Gastrocnemius medialis (tissue), 4 donors: ENCODE results near the gene INPP5A.

Experiments used
- POLR2A ChIP-seq, 2 donors: fragments of 450-650 bp; IDR thresholded peaks; one replicate each; pipeline ENCODE4 v1.6.1; 2017; ENCODE audit warnings: antibody characterized with exemption in 2 of 2, mild to moderate bottlenecking in 2 of 2, moderate library complexity in 2 of 2
- TF ChIP-seq, protein P1 (sequence below), 5 experiments: fragments of 450-650 bp in 3 of 5; fragments of 200-600 bp in 2 of 5; sonication (generic) in 2 of 5; IDR thresholded peaks in 4 of 5; conservative IDR thresholded peaks in 1 of 5; 1 replicate in 4 of 5; 2 replicates in 1 of 5; pipeline ENCODE4 v1.5.1; 2016 to 2019; ENCODE audit warnings: antibody characterized with exemption in 5 of 5, mild to moderate bottlenecking in 3 of 5, moderate library complexity in 3 of 5

DNA sequence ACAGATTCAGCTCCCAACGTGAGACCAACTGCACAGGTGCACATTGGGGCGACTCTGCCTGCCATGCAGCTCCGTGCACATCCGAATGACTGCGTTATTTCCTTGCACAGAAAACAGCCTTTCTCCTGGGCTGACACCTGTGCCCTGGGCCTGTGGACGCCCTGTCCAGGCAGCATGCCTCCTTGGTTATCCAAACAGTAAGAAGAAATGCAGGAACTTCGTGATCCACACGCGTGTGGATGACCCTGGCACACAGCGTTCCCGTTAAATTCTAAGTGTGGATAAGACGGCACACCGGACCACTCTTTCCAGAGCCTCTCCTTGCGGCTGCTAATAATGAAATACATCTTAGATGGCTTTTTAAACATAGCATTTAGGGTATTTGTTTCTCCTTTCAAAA lies 208.8 kb downstream of the INPP5A start:
- TF ChIP-seq, protein P1, sequence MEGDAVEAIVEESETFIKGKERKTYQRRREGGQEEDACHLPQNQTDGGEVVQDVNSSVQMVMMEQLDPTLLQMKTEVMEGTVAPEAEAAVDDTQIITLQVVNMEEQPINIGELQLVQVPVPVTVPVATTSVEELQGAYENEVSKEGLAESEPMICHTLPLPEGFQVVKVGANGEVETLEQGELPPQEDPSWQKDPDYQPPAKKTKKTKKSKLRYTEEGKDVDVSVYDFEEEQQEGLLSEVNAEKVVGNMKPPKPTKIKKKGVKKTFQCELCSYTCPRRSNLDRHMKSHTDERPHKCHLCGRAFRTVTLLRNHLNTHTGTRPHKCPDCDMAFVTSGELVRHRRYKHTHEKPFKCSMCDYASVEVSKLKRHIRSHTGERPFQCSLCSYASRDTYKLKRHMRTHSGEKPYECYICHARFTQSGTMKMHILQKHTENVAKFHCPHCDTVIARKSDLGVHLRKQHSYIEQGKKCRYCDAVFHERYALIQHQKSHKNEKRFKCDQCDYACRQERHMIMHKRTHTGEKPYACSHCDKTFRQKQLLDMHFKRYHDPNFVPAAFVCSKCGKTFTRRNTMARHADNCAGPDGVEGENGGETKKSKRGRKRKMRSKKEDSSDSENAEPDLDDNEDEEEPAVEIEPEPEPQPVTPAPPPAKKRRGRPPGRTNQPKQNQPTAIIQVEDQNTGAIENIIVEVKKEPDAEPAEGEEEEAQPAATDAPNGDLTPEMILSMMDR (IDR thresholded peaks at IDR 0.05 in 4 of 5, conservative IDR thresholded peaks at IDR 0.05 in 1 of 5) = no peak
- no peak for TF ChIP-seq POLR2A (IDR thresholded peaks at IDR 0.05)
